A673 (cell line): ENCODE measurements around the gene PNPLA3.
"Not testable (repeated sequence)": the region's sequence is repeated elsewhere in the genome, so short reads cannot be mapped to it uniquely, and the experiment has no call there.

ENCODE experiments used
- EZH2 ChIP-seq: fragments of 200-600 bp; sonication (generic); IDR thresholded peaks from 2 replicates; pipeline ENCODE4 v1.6.1; 2017; ENCODE audit warnings: borderline replicate concordance, low read depth, mild to moderate bottlenecking, mixed read lengths, antibody characterized with exemption, low read length; ENCODE audit not compliant: poor library complexity, severe bottlenecking
- TF ChIP-seq, protein P1 (sequence below): fragments of 300-800, 200-600 bp; sonication (generic); conservative IDR thresholded peaks from 2 replicates; pipeline ENCODE4 v1.5.1; 2017; ENCODE audit warnings: low read depth, mild to moderate bottlenecking, antibody characterized with exemption, low read length, moderate library complexity, mixed read lengths

DNA sequence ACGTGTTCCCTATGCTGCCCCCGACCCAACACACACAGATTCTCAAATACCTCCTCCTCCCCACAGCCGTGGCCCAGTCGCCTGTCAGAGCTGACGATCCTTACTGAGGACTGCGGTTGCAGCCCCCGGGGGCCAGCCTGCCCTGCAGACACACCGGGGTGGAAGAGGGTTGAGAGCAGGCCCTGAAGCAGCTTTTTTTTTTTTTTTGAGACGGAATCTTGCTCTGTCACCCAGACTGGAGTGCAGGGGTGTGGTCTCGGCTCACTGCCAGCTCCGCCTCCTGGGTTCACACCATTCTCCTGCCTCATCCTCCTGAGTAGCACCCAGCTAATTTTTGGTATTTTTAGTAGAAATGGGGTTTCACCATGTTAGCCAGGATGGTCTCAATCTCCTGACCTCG lies 20.6 kb upstream of the PNPLA3 start:
- TF ChIP-seq, protein P1, sequence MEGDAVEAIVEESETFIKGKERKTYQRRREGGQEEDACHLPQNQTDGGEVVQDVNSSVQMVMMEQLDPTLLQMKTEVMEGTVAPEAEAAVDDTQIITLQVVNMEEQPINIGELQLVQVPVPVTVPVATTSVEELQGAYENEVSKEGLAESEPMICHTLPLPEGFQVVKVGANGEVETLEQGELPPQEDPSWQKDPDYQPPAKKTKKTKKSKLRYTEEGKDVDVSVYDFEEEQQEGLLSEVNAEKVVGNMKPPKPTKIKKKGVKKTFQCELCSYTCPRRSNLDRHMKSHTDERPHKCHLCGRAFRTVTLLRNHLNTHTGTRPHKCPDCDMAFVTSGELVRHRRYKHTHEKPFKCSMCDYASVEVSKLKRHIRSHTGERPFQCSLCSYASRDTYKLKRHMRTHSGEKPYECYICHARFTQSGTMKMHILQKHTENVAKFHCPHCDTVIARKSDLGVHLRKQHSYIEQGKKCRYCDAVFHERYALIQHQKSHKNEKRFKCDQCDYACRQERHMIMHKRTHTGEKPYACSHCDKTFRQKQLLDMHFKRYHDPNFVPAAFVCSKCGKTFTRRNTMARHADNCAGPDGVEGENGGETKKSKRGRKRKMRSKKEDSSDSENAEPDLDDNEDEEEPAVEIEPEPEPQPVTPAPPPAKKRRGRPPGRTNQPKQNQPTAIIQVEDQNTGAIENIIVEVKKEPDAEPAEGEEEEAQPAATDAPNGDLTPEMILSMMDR, result not testable (repeated sequence)
- not testable (repeated sequence) for TF ChIP-seq EZH2
